Measurements from ENCODE around the gene DMRTB1.

Gene DMRTB1

DNA sequence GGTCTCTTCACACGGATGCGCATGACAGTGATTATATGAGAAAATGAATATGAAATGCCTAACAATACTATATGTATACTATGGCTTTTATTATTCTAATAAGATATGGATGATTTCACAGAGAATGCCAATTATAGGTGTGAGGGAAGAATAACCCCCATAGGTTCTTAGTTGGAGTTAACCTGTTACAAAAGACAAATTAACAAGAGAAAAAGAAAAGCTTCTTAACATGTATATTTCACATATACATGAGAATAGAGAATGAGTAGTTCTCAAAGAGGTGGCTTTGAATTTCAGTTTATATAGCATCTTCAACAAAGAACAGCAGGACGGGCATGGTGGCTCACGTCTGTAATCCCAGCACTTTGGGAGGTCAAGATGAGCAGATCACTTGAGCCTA lies 24.0 kb upstream of the DMRTB1 start:
- no peak for DNase-seq (ENCODE audit: low spot score)

DNA sequence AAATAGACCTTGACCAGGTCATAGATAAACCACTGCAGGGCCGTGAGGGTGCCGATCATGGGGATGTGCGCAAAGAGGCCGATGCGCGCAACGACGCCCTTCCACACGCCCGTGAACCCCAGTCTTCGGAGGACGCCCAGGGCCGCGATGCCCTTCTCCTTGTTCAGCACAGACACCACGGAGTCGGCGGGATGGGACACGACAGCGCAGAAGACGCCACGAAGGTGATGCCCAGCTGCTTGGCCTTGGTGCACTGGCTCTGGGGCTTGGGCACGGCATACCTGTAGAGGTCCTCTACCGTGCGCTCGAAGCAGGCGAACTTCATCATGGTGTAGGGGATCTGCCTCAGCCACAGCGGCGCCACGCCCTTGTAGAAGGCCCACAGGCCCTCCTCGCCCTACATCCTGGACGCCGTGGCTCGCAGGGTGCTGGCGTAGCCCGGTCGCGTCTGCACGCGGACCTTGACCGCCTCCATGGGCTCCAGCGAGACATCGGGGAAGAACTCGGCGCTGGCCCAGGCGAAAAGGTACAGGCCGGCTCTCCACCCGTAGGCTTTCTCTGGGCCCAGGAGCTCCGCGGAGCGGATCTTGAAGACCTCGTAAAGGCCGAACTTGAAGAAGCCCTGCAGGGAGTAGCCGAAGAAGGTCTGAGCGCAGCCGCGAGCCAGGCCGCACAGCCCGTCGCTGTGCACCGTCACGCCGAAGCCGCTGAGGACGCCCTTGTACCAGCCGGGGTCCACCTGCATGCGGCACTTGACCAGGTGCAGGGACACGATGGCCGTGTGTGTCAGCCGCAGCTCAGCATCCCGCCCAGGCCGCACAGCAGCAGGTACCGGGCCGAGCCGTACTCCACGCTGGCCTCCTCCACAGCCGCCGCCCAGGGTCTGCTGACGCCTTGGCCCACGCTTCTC lies 20.5 kb upstream of the DMRTB1 start:
- DNase-seq (ENCODE audit: low spot score) = no peak

GRCh38 chr1:53439337-53440207 lies 19.6 kb upstream of the DMRTB1 start:
- DNase-seq (ENCODE audit: low spot score) = no peak

DNA sequence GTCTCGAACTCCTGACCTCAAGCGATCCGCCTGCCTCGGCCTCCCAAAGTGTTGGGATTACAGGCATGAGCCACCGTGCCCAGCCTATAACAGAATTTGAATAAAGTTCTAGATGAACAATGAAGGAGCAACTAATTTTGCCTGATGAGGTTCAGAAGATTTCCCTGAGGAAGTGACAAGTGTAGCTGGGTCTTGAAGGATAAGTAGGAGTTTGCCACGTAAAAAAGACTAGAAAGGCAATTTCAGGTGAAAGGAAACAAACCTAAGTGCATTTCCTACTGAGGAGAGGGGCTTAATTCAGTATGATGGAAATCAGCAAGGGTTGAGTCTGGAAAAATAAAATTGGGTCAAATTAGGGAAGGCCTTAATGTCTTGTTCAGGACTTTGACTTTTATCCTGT lies 18.6 kb upstream of the DMRTB1 start:
- DNase-seq (ENCODE audit: low spot score) = no peak

DNA sequence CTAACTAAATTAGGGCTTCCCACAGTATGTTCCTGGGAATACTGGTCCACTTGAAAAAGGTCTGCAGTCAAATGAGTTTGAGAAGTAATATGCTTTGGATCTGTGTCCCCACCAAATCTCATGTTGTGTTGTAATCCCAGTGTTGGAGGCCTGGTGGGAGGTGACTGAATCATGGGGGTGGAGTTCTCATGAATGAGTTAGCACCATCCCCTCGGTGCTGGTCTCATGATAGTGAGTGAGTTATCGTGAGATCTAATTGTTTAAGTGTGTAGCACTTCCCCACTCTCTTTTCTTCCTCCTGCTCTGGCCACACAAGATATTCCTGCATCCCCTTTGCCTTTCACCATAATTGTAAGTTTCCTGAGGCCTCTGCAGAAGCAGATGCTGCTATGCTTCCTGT lies 16.9 kb upstream of the DMRTB1 start:
- peak; percentile 47 for DNase-seq (ENCODE audit: low spot score)

DNA sequence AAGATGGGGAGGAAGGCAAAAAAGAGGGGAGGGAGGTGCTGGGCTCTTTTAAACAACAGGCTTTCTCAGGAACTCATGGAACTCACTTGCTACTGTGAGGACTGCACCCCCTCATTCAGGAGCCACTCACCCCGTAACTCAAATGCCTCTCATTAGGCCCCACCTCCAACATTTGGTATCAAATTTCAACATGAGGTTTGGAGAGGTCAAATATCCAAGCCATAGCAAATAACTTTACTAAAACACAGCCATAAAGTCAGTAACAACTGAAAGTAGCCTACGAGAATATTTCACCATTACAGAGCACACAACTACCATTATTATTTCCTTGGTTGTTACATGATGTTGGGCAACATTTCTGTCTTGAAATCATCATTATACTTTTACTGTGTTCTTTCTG lies 13.1 kb upstream of the DMRTB1 start:
- DNase-seq (ENCODE audit: low spot score) = no peak

DNA sequence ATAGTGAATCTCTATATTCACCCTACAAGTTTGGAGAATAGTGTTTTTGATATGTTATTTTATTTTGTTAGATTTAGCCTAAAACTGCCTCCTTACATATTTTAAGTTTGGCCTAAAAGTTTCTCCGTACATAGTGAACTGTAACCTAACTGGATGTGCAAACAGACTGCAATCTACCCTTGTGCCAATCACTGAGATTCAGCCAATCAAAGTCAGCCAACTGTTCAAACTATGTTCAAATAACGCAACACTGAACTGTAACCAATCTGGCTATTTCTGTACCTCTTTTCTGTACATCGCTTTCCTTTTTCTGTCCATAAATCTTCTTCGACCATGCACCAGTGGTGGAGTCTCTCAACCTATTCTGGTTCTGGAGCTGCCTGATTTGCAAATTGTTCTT lies 11.8 kb upstream of the DMRTB1 start:
- no peak for DNase-seq (ENCODE audit: low spot score)

DNA sequence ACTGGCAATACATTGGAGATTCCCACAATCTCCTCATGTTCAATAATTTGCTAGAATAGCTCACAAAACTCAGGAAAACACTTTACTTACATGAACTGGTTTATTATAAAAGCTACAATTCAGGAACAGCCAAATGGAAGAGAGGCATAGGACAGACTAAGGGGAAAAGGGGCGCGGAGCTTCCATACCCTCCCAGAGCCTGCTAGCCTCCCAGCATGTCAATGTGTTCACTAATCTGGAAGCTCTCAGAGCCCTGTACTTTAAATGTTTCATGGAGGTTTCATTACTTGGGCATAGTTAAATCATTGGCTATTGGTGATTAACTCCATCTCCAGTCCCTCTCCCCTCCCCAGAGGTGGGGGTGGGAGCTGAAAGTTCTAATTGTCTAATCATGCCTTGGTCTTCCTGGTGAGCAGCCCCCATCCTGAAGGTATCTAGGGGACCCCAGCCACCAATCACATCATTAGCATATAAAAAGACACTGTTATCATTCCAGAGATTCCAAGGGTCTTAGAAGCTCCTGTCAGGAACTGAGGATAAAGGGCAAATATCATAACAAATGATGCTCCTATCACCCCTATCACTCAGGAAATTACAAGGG lies 10.9 kb upstream of the DMRTB1 start:
- no peak for DNase-seq (ENCODE audit: low spot score)

GRCh38 chr1:53449021-53449420 lies 10.2 kb upstream of the DMRTB1 start:
- no peak for DNase-seq (ENCODE audit: low spot score)

GRCh38 chr1:53449693-53450092 lies 9.5 kb upstream of the DMRTB1 start:
- DNase-seq (ENCODE audit: low spot score) = no peak

GRCh38 chr1:53450225-53450624 lies 9.0 kb upstream of the DMRTB1 start:
- DNase-seq (ENCODE audit: low spot score) = no peak

DNA sequence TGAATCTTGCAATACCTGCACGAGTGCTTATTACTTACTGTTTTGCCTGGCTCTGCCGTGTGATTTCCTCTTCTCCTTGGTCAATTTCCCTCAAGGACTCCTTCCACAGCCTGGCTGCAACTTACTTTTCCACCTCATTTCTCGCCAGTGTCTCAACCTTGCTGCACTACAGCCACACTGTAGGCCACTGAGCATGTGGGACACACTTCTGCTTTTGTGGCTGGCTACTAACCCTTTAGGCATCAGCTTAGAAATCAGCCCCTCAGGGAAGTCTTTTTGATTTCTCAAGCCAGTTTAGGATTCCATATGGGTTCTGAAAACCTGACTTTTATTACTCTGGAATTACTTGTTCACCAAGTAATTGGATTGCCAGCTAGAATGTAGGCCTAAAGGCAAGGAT lies 5.2 kb upstream of the DMRTB1 start:
- DNase-seq (ENCODE audit: low spot score) = no peak

- no peak for DNase-seq (ENCODE audit: low spot score)
These were observed 3.7 kb upstream of the DMRTB1 start for GRCh38 chr1:53455364-53455991.

DNA sequence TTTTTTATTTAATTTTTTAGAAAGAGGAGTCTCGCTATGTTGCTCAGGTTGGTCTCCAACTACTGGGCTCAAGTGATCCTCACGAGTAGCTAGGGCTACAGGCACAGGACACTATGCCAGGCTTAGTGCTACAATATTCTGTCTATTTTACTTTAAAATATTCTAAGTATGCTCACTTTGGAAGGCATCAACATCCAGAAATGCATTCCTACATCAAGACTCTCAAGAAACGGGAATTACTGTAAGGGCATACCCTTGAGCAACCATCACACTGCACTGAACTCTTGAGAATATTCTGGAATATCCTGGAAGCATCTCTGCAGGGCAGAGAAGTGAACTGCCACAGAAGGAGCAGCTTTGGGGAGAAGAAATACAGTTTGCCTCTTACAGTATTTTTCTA lies 565 bp upstream of the DMRTB1 start:
- no peak for DNase-seq (ENCODE audit: low spot score)

- DNase-seq (ENCODE audit: low spot score) = no peak
These were observed 1.0 kb downstream of the DMRTB1 start for GRCh38 chr1:53460211-53460634.

DNA sequence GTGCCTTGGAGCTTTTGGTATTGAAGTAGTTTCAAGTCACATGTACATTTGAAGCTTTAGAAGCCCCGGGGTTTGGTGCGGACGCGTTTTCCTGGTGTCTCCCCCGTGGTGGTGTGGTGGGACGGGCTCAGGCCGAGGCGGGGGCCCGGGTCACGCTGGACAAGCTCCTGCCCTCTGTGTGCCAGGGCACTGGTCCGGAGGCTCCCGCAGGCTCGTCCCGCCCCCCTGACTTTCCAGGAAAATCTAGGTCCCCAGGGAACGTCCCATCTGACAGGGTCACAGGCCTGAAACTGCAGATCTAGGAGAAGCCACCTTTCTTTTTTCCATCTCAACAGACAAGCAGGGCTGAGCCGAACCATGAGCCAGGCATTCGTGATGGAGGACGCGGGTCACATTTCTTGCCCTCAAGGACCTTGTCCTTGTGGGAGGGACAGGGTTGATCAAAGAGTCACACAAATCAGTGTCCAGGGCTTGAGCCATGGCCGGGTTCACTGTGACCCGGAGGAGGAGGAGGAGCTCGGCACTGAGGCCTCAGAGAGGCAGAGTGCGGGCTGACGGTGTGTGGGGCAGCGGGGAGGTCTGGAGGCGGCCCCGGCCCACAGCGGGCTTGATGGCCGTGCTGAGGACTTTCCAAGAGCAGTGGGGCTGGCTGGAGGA lies 1.6 kb downstream of the DMRTB1 start:
- no peak for DNase-seq (ENCODE audit: low spot score)

- DNase-seq (ENCODE audit: low spot score) = no peak
These were observed 2.3 kb downstream of the DMRTB1 start for GRCh38 chr1:53461323-53462044.

DNA sequence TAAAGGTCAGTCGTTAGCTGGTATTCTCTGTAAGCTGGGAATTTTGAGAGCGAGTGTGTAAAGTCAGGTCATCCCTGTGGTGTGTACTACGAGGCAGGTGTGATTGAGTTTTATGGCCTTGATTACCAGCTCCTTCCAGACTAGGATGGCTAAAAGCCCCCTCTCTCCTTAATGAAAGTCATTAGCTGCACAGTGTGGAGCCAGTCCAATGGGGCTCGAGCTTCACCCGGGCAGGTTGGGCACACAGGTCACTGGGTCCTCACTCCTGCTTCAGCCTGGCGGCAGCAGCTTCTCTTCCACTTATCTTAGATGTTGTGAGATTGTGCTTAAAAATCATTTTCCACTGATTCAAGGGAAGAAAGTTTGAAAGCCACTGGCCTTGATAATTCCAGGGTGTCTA lies 3.0 kb downstream of the DMRTB1 start:
- no peak for DNase-seq (ENCODE audit: low spot score)

DNA sequence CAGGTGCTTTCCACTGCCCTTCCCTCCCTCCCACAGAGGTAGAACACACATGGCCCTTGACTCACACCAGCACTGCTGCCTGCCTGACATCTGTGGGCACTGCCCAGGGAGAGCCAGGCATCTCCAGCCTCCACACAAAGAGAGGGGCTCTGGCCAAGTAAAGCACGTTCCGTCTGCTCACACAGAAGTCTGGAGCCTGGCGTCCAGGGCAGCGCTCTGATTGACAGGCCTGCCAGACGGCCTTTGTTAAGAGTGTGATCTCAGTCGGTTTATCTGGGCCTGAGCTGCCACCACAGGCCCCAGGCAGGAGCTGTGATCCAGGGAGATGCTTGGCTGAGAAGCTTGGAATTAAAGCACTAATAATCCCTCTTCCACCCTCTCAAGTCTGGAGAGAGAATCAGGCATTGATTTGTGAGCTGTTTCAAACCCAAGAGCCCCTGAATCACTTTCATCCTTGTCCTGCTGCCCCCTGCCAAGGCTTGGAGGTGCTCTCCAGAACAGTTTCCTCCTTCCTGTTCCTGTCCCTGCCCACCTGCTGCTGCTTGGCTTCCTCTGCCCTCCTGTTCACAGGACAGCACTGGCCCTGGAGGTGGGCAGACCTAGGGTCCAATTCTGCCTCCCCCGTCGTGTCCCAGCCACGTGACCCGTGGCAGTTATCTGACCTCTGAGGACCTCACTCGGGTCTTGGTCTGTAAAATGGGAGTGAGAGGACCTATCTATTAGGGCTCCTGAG lies 3.7 kb downstream of the DMRTB1 start:
- DNase-seq (ENCODE audit: low spot score) = no peak
